NB4 (cell line): ENCODE measurements around the gene PCSK5.

ENCODE experiments used
- CTCF ChIP-seq: IDR thresholded peaks from one replicate; pipeline ENCODE4 v1.5.1; 2012; ENCODE audit warnings: low read depth, low read length
- POLR2A ChIP-seq: IDR thresholded peaks from 2 replicates; pipeline ENCODE4 v1.6.1; 2011; ENCODE audit warnings: mild to moderate bottlenecking; ENCODE audit not compliant: insufficient read length; ENCODE audit errors: extremely low read depth

GRCh38 chr9:76366275-76366674 lies 475.8 kb downstream of the PCSK5 start:
- TF ChIP-seq CTCF: no peak
- no peak for TF ChIP-seq POLR2A
